ENCODE results near the gene ZC3H4.

ZC3H4 gene

DNA sequence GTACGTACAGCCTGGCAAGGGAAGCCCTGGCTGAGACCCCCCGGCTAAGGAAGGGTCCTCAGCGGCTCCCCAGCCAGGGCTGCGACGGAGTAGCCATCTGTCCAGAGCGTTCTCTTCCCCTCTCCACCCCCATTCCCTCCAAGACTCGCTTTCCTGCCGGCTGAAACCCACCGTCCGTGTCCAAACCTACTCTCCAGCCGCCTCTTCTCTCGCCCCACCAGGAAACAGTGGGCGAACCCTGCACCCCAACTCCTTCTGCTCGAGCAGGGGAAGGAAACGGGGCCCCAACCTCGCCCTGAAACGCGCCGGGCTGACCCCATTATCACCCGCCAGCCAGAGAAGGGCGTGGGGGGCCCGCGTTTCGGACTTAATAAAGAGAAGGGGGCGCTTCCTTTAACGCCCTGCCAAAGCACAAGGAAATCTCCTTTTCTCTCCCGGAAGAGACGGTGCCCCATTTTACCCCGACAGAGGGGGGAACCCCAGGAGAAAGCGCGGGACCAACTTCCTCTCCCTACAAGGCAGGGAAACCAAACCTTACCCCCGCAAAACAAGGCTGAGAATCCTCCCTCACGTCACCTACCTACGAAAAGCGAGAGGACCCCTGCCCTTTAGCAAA, 2.5 kb downstream of the ZC3H4 start:
- Histone ChIP-seq H2BK15ac (ENCODE audit: low read length) (peak overlapping the region; percentile 81), H3K23ac (ENCODE audit: low read depth, low read length, poor library complexity) (peak overlapping the region; percentile 92), H3K18ac (ENCODE audit: low read length) (peak overlapping the region; percentile 86), H4K91ac (ENCODE audit: low read depth, low read length, poor library complexity) (no peak overlapping the region), H3K36me3 (replicated peaks in 1 of 2; ENCODE audit: control insufficient read depth in 2 of 2, insufficient read depth in 2 of 2, low read length in 2 of 2) (peaks cover 0 to 45% of the 10 kb centered on the region in 2 donors), H3K4me2 (ENCODE audit: insufficient read depth, low read length, poor library complexity, severe bottlenecking) (peak overlapping the region; percentile 86), H3K27ac (replicated peaks; ENCODE audit: low read length) (peak overlapping the region; percentile 93), H3K14ac (ENCODE audit: low read length) (no peak overlapping the region), H2BK12ac (ENCODE audit: low read length) (no peak overlapping the region), H4K8ac (ENCODE audit: low read depth, low read length) (no peak overlapping the region), H2AFZ (ENCODE audit: low read length) (no peak overlapping the region), H3K4me3 (ENCODE audit: low read length in 2 of 2) (peak overlapping the region; percentile 64 to 87), H2AK5ac (ENCODE audit: low read depth, low read length) (peak overlapping the region; percentile 100), H2BK120ac (ENCODE audit: low read depth, low read length) (peak overlapping the region; percentile 88), H2BK5ac (ENCODE audit: low read length) (peak overlapping the region; percentile 95), H3K4me1 (ENCODE audit: control insufficient read depth in 2 of 2, insufficient read depth in 1 of 2, low read depth in 1 of 2, low read length in 2 of 2) (peaks cover 8 to 26% of the 10 kb centered on the region in 2 donors), H3K4ac (ENCODE audit: low read length) (peak overlapping the region; percentile 70), H3K27me3 (ENCODE audit: control insufficient read depth in 3 of 3, insufficient read depth in 3 of 3, low read depth in 1 of 3, low read length in 3 of 3) (no peaks in the 10 kb centered on the region), H3K9me3 (replicated peaks in 1 of 2; ENCODE audit: control insufficient read depth in 2 of 2, insufficient read depth in 1 of 2, low read depth in 1 of 2, low read length in 2 of 2) (no peaks in the 10 kb centered on the region), H3K79me1 (ENCODE audit: low read depth, low read length) (no peaks in the 10 kb centered on the region), H3K9ac (ENCODE audit: low read depth, low read length, poor library complexity) (peak overlapping the region; percentile 91)
- no CpG with 5 or more reads among the region's 35 CpGs for WGBS, 2 donors (ENCODE audit: extremely low coverage in 2 of 2, insufficient read length in 2 of 2, insufficient replicate concordance in 1 of 2)
- no peak for DNase-seq (ENCODE audit: low spot score)

DNA sequence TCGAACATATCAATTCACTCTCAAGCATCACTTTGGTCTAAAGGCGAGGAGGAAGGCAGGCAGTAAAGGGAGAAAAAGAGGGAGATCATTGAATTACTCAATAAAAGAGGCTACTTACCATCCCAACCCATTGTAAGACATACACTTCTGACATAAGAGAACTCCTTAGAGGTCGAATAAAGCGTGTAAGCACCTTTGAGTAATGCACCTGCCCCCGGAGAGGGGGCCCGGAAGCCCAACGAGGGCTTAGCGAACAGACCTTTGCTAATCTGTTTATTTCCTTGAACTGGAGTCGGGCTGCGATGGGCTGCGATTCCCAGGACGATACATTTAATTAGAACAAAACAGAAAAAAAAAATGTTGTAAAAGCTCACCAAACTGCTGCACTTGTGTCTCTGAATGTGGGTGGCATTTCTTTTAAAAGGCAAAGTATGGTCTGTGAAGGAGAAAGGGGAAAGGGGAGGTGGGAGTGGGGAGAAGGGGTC, 3.0 kb downstream of the ZC3H4 start:
- Histone ChIP-seq H3K27ac (replicated peaks; ENCODE audit: low read length) (peak overlapping the region; percentile 93), H3K14ac (ENCODE audit: low read length) (no peak overlapping the region), H3K4me1 (ENCODE audit: control insufficient read depth in 2 of 2, insufficient read depth in 1 of 2, low read depth in 1 of 2, low read length in 2 of 2) (peaks cover 12 to 26% of the 10 kb centered on the region in 2 donors), H3K23ac (ENCODE audit: low read depth, low read length, poor library complexity) (no peak overlapping the region), H3K36me3 (replicated peaks in 1 of 2; ENCODE audit: control insufficient read depth in 2 of 2, insufficient read depth in 2 of 2, low read length in 2 of 2) (peaks cover 0 to 50% of the 10 kb centered on the region in 2 donors), H3K18ac (ENCODE audit: low read length) (peak overlapping the region; percentile 86), H2AFZ (ENCODE audit: low read length) (no peak overlapping the region), H3K79me1 (ENCODE audit: low read depth, low read length) (peaks cover 2% of the 10 kb centered on the region), H3K4me3 (ENCODE audit: low read length in 2 of 2) (peak overlapping the region; percentile 64 to 87), H3K9me3 (replicated peaks in 1 of 2; ENCODE audit: control insufficient read depth in 2 of 2, insufficient read depth in 1 of 2, low read depth in 1 of 2, low read length in 2 of 2) (no peaks in the 10 kb centered on the region), H2BK12ac (ENCODE audit: low read length) (no peak overlapping the region), H2BK120ac (ENCODE audit: low read depth, low read length) (no peak overlapping the region), H3K4me2 (ENCODE audit: insufficient read depth, low read length, poor library complexity, severe bottlenecking) (peak overlapping the region; percentile 86), H3K27me3 (ENCODE audit: control insufficient read depth in 3 of 3, insufficient read depth in 3 of 3, low read depth in 1 of 3, low read length in 3 of 3) (no peaks in the 10 kb centered on the region), H3K9ac (ENCODE audit: low read depth, low read length, poor library complexity) (peak overlapping the region; percentile 91), H4K8ac (ENCODE audit: low read depth, low read length) (no peak overlapping the region), H2BK5ac (ENCODE audit: low read length) (no peak overlapping the region), H2AK5ac (ENCODE audit: low read depth, low read length) (no peak overlapping the region), H2BK15ac (ENCODE audit: low read length) (no peak overlapping the region), H3K4ac (ENCODE audit: low read length) (no peak overlapping the region), H4K91ac (ENCODE audit: low read depth, low read length, poor library complexity) (no peak overlapping the region)
- no CpG with 5 or more reads among the region's 12 CpGs for WGBS, 2 donors (ENCODE audit: extremely low coverage in 2 of 2, insufficient read length in 2 of 2, insufficient replicate concordance in 1 of 2)
- DNase-seq (ENCODE audit: low spot score), result no peak

DNA sequence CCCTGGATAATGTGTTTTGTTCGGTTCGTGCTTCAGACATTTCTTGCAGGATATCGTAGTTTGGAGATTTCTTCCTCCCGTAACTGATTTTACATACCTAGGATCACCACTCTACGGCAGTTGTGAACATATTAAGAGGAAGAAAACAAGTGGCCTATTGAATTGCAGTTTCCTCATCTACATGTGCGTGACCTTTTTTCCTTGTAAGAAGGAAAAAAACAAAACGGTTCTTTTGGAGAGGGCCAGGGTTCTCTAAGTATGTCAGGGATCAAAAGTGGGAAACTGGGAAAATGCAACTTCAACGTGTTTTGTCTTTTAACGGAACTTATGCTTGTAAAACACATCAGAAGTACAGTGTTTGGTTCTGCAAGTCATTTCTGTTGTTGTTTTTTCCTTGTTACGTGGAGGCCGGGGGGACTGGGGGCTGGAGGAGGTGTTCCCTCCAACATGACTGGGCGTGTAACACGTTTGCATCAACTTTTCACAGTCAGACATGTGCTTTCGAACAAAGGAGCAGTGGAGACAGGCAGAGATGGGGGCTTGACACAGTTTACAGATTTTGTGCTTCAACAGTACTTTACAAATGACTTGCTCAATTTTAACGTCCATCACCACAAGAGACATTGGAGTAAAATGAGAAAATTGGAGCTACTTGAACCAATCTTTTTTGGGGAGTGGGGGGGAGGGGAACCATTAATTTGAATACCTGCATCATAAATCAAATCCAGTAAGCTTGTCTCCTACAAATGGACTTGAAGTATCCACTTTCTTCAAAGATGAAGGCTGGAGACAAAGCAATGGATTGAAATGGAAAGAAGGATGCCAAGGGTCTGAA, 3.8 kb downstream of the ZC3H4 start:
- no peak overlapping the region for H3K23ac ChIP-seq (ENCODE audit: low read depth, low read length, poor library complexity)
- H2BK5ac ChIP-seq (ENCODE audit: low read length), result no peak overlapping the region
- H3K79me1 ChIP-seq (ENCODE audit: low read depth, low read length), result peaks cover 2% of the 10 kb centered on the region
- H3K14ac ChIP-seq (ENCODE audit: low read length), result no peak overlapping the region
- H2BK15ac ChIP-seq (ENCODE audit: low read length), result no peak overlapping the region
- H3K9me3 ChIP-seq (replicated peaks in 1 of 2; ENCODE audit: control insufficient read depth in 2 of 2, insufficient read depth in 1 of 2, low read depth in 1 of 2, low read length in 2 of 2), result no peaks in the 10 kb centered on the region
- no peak overlapping the region for H2BK12ac ChIP-seq (ENCODE audit: low read length)
- H3K4me3 ChIP-seq (ENCODE audit: low read length in 2 of 2), result peak overlapping the region in 1 of 2 donors; percentile 64
- H2BK120ac ChIP-seq (ENCODE audit: low read depth, low read length), result no peak overlapping the region
- peak overlapping the region; percentile 72 for H3K27ac ChIP-seq (replicated peaks; ENCODE audit: low read length)
- H3K36me3 ChIP-seq (replicated peaks in 1 of 2; ENCODE audit: control insufficient read depth in 2 of 2, insufficient read depth in 2 of 2, low read length in 2 of 2), result peaks cover 0 to 58% of the 10 kb centered on the region in 2 donors
- H4K91ac ChIP-seq (ENCODE audit: low read depth, low read length, poor library complexity), result no peak overlapping the region
- WGBS, 2 donors (ENCODE audit: extremely low coverage in 2 of 2, insufficient read length in 2 of 2, insufficient replicate concordance in 1 of 2), result no CpG with 5 or more reads among the region's 15 CpGs
- no peak overlapping the region for H2AK5ac ChIP-seq (ENCODE audit: low read depth, low read length)
- H3K4me1 ChIP-seq (ENCODE audit: control insufficient read depth in 2 of 2, insufficient read depth in 1 of 2, low read depth in 1 of 2, low read length in 2 of 2), result peaks cover 12 to 26% of the 10 kb centered on the region in 2 donors
- H3K4ac ChIP-seq (ENCODE audit: low read length), result no peak overlapping the region
- no peak for DNase-seq (ENCODE audit: low spot score)
- H3K9ac ChIP-seq (ENCODE audit: low read depth, low read length, poor library complexity), result no peak overlapping the region
- H3K27me3 ChIP-seq (ENCODE audit: control insufficient read depth in 3 of 3, insufficient read depth in 3 of 3, low read depth in 1 of 3, low read length in 3 of 3), result no peaks in the 10 kb centered on the region
- no peak overlapping the region for H2AFZ ChIP-seq (ENCODE audit: low read length)
- H3K4me2 ChIP-seq (ENCODE audit: insufficient read depth, low read length, poor library complexity, severe bottlenecking), result peak overlapping the region; percentile 86
- no peak overlapping the region for H4K8ac ChIP-seq (ENCODE audit: low read depth, low read length)
- peak overlapping the region; percentile 58 for H3K18ac ChIP-seq (ENCODE audit: low read length)

DNA sequence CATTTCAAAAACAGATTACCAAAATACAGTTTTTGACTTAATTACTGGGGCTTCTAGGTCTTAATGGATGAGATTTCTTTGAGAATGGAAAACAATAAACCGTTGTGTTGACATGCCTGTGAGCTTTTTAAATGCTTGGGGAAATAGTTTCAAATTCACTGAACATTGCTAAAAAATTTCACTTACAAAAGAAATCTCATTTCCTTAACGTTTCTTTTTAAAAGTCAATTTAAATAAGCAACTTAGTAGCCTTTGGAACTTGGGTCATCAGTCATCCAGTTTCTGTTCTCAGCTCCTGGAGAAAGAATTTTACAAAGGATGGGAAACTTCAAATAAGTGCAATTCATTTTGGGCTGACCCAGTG, 4.4 kb downstream of the ZC3H4 start:
- H3K9me3 ChIP-seq (replicated peaks in 1 of 2; ENCODE audit: control insufficient read depth in 2 of 2, insufficient read depth in 1 of 2, low read depth in 1 of 2, low read length in 2 of 2), result no peaks in the 10 kb centered on the region

More for the DNA sequence above, 4.4 kb downstream of the ZC3H4 start:
- no CpG with 5 or more reads among the region's 2 CpGs for WGBS, 2 donors (ENCODE audit: extremely low coverage in 2 of 2, insufficient read length in 2 of 2, insufficient replicate concordance in 1 of 2)
- no peak overlapping the region for H2BK5ac ChIP-seq (ENCODE audit: low read length)
- H3K9ac ChIP-seq (ENCODE audit: low read depth, low read length, poor library complexity), result no peak overlapping the region
- no peak overlapping the region for H4K91ac ChIP-seq (ENCODE audit: low read depth, low read length, poor library complexity)
- no peak overlapping the region for H3K18ac ChIP-seq (ENCODE audit: low read length)
- no peak for DNase-seq (ENCODE audit: low spot score)
- peak overlapping the region; percentile 72 for H3K27ac ChIP-seq (replicated peaks; ENCODE audit: low read length)
- H3K23ac ChIP-seq (ENCODE audit: low read depth, low read length, poor library complexity), result no peak overlapping the region
- H4K8ac ChIP-seq (ENCODE audit: low read depth, low read length), result no peak overlapping the region
- H3K79me1 ChIP-seq (ENCODE audit: low read depth, low read length), result peaks cover 2% of the 10 kb centered on the region
- H3K27me3 ChIP-seq (ENCODE audit: control insufficient read depth in 3 of 3, insufficient read depth in 3 of 3, low read depth in 1 of 3, low read length in 3 of 3), result no peaks in the 10 kb centered on the region
- no peak overlapping the region for H2BK12ac ChIP-seq (ENCODE audit: low read length)
- H2BK15ac ChIP-seq (ENCODE audit: low read length), result no peak overlapping the region
- no peak overlapping the region for H3K4ac ChIP-seq (ENCODE audit: low read length)
- peaks cover 0 to 64% of the 10 kb centered on the region in 2 donors for H3K36me3 ChIP-seq (replicated peaks in 1 of 2; ENCODE audit: control insufficient read depth in 2 of 2, insufficient read depth in 2 of 2, low read length in 2 of 2)
- H3K4me1 ChIP-seq (ENCODE audit: control insufficient read depth in 2 of 2, insufficient read depth in 1 of 2, low read depth in 1 of 2, low read length in 2 of 2), result peaks cover 12 to 25% of the 10 kb centered on the region in 2 donors
- no peak overlapping the region for H2BK120ac ChIP-seq (ENCODE audit: low read depth, low read length)
- peak overlapping the region; percentile 86 for H3K4me2 ChIP-seq (ENCODE audit: insufficient read depth, low read length, poor library complexity, severe bottlenecking)
- no peak overlapping the region for H2AK5ac ChIP-seq (ENCODE audit: low read depth, low read length)
- no peak overlapping the region for H3K14ac ChIP-seq (ENCODE audit: low read length)
- H3K4me3 ChIP-seq (ENCODE audit: low read length in 2 of 2), result peak overlapping the region in 1 of 2 donors; percentile 64
- H2AFZ ChIP-seq (ENCODE audit: low read length), result no peak overlapping the region

Data from neuronal stem cell (in vitro differentiated cells).